ENCODE results near the gene ATP5F1D. TPM values are rescaled to one million over a fixed set of nuclear protein-coding genes. Genes with fewer than 3 reads are reported as not detected.

Gene ATP5F1D
- total RNA-seq, 1 donor from 2014 or later: 29.0 TPM

DNA sequence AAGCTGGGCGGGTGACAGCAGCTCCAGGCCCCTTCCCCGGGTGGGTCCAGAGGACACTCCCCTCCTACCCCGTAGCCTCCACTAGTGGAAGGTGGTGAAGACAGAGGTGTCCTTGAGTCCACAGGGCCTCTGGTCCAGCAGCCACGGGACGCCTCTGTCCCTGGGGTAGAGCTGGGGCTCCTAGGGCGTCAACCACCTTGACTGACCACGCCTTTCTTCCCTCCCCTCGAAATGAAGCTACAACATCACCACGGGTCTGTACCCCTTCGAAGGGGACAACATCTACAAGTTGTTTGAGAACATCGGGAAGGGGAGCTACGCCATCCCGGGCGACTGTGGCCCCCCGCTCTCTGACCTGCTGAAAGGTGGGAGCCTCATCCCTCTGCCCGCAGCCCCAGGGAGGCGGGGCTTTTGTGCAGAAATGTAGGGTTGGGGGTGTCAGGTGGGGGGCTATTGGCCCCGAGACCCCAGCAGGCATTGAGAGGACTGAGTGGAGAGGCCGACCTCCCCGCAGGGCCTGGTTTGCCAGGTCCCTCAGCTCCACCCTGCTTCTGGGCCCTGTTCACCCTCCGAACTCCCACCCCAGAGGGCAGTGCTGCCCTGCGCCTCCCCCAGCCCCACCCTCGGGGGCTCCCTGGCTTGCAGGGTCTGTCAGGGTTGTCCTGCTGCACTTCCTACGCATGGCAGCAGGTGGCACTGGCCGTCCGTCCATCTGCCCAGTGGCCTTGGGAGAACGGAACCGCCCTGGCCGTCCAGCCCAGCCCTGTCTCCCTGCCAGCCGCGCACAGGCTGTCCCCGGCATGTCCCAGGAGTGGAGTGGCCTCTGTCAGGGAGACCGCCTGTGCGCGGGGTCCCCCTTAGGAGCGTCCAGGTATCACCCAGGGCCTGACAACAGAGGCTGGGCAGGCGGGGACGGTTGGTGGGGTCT is 20.3 kb upstream of the ATP5F1D start:
- DNase-seq (ENCODE audit: low read depth): no peak

GRCh38 chr19:1221904-1222255 is 19.7 kb upstream of the ATP5F1D start:
- no peak for DNase-seq (ENCODE audit: low read depth)

DNA sequence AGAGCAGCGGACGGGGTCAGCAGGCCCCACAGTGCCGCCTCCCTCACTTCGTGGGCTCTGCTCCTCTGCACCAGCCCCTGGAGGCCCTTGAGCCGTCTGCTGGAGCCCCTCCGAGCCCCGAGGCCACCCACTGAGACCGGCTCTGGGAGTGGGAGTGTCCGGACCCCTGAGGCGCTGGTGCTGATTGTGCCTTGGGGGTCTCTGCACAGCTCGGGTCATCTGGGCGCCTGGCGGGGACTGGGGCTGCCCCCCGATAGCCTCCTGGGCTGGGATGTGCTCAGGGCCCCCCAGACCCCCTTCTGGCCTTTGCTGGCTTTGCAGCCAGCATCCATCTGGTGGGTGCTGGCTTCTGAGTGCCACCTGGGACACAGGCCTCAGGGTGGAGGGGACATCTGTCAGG is 19.2 kb upstream of the ATP5F1D start:
- DNase-seq (ENCODE audit: low read depth): no peak

- no peak for DNase-seq (ENCODE audit: low read depth)
Measured at GRCh38 chr19:1223018-1223855, 18.3 kb upstream of the ATP5F1D start.

DNA sequence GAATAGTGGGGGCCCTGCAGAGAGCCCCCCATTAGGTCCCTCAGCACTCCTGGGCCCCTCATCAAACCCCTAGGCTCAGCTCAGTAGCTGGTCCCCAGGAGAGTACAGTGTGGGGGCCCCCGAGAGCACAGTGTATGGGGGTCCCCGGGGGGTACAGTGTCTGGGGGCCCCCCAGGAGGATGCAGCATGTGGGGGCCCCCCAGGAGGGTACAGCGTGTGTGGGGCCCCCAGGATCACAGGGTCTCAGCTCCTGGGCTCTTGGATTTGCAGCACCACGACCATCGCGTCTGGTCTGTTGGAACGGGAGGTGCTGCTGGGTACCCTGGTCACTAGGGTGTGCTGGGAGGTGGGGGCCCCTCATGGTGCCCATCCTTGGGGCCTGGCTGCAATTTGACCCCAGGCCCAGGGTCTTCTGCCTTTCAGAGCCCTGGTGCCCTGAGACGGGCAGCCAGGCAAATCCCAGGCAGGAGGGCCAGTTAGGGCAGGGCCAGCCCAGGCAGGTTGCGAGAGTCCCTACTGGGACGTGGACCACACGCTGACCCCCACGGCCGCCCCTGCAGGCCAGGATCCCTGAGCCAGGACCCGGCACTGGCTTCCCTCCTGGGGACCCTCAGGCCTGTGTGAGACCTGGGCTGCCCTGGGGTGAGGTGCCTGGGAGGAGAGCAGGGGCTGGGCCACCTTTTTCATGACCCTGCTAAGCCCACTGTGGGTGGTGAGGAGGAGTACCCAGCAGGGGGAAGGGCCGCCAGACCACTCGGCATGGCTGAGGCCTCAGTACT is 17.3 kb upstream of the ATP5F1D start:
- no peak for DNase-seq (ENCODE audit: low read depth)

GRCh38 chr19:1224847-1225246 is 16.7 kb upstream of the ATP5F1D start:
- DNase-seq (ENCODE audit: low read depth): no peak

- DNase-seq (ENCODE audit: low read depth): no peak
Measured at GRCh38 chr19:1225440-1226226, 15.9 kb upstream of the ATP5F1D start.

DNA sequence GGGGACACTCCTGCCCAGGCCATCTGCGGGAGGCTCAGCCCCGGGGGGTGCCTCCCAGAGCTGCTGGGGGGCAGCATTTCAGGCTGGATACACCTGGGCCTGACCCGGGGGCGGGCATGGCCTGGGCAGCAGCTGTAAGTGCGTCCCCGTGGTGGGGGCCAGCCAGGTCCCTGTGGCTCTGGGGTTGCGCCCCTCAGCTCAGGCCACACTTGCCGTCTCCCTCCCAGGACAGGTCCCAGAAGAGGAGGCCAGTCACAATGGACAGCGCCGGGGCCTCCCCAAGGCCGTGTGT is 15.4 kb upstream of the ATP5F1D start:
- DNase-seq (ENCODE audit: low read depth): no peak

GRCh38 chr19:1226522-1227303 is 14.8 kb upstream of the ATP5F1D start:
- no peak for DNase-seq (ENCODE audit: low read depth)

DNA sequence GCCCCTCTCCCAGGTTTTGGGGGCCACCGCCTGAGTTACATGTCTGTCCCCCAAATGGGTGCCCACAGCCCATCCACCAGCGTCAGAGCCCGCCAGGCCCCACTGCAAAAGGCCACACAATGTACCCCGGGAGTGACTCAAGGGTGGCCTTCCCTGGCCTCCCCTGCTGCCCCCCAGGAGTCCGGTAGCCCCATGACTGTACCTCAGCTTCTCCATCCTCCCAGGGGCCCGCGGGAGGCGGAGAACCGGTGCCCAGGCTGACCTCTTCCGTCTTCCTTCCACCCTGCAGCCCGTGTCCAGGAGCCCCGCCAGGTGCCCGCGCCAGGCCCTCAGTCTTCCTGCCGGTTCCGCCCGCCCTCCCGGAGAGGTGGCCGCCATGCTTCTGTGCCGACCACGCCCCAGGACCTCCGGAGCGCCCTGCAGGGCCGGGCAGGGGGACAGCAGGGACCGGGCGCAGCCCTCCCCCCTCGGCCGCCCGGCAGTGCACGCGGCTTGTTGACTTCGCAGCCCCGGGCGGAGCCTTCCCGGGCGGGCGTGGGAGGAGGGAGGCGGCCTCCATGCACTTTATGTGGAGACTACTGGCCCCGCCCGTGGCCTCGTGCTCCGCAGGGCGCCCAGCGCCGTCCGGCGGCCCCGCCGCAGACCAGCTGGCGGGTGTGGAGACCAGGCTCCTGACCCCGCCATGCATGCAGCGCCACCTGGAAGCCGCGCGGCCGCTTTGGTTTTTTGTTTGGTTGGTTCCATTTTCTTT is 14.1 kb upstream of the ATP5F1D start:
- no peak for DNase-seq (ENCODE audit: low read depth)

DNA sequence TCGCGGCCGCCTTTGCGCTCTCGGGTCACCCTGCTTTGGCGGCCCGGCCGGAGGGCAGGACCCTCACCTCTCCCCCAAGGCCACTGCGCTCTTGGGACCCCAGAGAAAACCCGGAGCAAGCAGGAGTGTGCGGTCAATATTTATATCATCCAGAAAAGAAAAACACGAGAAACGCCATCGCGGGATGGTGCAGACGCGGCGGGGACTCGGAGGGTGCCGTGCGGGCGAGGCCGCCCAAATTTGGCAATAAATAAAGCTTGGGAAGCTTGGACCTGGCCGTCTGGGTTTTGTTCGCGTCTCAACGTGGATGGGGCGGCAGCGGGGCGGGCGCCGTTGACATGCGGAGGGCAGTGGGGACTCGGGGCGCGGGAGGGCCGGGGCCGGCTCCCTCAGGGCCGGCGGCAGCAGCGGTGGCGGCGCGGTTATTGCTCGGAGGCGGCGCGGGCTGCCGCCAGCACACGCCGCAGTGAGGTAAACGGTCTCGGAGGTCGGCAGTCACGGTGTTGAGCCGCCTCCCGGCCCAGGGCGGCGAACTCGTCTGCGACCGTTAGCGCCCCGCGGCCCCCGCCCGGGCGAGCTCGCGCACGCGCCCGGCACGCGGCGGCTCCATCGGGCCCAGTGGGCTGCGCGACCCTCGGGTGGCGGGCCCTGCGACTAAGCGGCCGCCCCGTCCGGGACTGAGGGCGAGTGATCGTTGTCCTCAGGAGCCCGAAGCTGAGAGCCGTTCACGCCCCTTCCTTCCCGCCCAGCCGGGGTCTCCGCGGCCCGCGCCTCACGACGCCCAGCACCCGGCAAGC is 13.2 kb upstream of the ATP5F1D start:
- DNase-seq (ENCODE audit: low read depth): no peak

DNA sequence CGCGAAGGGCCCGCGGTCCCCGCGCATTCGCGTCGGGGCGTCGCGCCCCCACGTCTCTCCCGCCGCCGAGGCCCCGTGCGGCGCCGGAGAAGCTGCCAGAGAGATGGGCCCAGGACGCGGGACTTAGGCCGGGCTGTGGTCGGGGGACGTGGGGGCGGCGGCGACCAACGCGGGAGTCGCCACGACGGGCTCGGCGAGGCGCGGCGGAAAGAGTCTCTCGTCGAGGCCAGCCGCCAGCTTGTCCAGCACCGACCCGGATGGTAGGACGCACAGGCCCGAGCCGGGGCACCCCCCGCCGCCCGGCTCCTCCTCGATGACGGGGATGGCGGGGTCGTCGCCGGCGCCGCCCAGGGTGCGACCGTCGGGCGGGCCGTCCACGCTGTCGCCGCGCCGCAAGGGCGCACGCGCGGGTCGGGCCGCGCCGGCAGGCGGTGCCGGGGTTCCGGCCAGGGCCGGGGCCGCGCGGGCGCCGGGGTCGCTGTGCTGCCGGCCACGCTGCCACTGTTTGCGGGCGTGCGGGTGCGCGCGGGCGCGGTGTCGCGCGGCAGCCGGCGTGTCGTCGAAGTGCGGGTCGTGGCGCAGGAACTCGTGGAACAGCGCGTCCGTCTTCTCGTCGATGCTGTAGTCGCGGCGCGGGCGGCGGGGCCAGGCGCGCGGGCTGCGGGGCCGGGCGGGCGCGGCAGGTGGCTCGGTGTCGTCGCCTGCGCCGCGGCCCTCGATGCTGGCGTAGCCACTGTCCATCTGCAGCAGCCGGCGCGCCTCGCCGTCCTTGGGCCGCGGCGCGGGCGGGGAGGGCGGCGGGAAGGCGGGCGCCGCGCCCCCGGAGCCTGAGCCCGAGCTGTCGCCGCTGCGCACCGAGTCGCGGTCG is 12.3 kb upstream of the ATP5F1D start:
- DNase-seq (ENCODE audit: low read depth): no peak

- no peak for DNase-seq (ENCODE audit: low read depth)
Measured at GRCh38 chr19:1229924-1230782, 11.4 kb upstream of the ATP5F1D start.

DNA sequence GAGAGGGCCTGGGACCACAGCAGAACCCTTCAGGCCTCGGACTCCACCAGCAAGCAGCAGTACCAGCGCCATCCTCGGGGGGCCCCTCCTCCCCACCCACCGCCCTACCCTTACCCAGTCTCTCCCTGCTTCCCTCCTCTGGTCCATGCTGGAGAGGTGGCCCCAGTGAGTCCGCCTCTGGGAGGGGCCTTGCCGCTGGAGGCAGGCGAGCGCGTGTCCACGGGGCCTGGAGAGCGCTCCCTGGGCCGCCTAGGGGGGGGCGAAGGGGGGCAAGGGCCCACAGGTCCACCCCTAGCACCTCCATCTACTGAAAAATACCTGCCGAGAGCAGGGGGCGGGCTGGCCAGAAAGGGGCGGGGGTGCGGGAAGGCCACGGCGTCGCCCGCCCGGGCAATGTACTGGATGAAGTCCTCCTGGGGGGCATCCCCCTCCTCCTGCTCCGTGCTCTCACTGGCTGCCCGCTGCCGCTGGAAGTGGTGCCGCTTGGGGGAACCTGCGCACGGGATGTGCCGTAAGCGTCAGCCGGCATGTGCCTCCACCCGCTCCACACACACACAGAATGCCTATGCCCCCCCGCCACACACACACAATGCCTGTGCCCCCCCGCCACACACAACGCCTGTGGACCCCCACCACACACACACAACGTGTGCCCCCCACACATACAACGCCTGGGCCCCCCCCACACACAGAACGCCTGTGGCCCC is 10.6 kb upstream of the ATP5F1D start:
- no peak for DNase-seq (ENCODE audit: low read depth)

DNA sequence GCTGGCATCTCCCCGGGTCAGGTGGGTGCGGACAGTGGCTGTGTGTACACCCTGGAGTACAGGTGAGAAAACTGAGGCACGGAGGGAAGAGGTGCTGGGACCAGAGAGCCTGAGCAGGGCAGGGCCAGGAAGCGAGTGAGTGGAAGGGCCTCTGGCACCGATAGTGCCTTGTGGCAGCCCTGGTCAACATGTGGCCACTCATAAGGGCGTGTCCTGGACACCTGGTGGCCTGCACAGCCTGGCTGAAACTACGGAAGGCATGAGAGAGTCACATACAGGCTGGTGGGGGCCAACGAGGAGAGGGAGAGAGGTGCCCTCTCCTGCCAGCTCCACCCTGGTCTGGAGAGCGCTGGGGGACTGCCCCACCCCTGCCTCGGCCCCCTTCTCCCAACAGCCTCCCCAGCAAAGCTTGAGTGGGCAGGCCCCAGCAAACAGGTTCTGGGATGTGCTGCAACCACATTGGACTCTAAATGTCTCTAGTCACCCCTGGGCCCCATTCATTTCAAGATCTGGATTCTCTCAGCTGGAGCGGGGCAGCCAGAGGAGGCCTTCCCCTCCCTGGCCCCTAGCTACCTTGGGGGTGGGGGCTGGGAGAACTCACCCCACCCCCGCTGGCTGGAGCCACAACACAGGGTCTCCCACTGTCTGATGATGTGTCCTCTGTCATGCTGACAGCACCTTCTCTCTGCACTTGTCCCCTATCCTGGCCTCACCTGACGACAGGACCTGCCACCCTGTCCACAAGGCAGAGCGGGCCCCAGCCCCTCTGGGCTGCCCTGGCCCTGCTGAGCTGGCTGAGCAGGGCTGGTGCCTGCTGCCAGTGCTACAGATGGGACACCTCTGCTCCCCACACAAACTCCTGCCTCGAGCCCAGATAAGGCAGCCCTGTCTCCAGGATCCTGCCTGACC is 9.6 kb upstream of the ATP5F1D start:
- DNase-seq (ENCODE audit: low read depth): no peak

Measured in renal cortical epithelial cell (primary cell).